A204.1 (cell line): ENCODE measurements around the gene PTPN2.
"Not testable (repeated sequence)": the region's sequence is repeated elsewhere in the genome, so short reads cannot be mapped to it uniquely, and the experiment has no call there.

Experiments used
- FAIRE-seq: peaks from 2 replicates; lab custom pipeline; 2012; peaks lifted over from hg19 to GRCh38; lab: Jason Lieb, UNC

Gene PTPN2

DNA sequence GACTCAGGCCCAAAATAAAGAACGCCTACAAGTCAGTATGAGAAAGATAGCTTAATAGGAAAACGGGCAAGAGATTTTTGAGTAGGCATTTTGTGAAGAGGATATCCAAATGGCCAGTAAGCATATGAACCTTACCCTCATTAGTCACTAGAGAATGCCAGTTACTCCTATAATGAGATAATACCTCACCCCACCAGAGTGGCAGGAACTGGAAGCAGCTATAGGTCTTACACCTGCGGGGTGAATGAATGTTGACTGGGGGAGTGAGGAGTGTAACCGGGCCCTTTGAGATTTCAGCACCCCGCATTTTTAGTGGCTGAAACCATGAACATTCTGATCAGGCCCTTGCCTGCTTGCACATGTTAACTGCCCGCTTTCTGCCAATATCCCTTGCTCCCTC lies 7.5 kb upstream of the PTPN2 start:
- FAIRE-seq = no peak

DNA sequence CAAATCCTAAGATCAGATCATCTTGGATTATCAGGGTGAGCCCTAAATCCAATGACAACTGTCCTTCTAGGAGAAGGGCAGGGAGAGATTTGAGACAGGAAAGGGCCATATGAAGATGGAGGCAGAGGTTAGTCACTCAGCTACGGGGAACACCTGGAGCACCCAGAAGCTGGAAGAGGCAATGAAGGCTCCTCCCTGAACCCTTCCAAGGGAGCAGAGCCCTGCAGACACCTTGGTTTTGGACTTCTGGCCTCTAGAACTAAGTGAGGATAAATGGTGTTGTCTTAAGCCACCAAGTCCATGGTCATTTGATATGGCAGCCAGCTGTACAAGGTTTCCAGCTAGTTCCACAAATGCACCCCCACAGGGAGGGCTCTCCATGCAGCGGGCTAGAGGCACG lies 6.9 kb upstream of the PTPN2 start:
- FAIRE-seq = no peak

DNA sequence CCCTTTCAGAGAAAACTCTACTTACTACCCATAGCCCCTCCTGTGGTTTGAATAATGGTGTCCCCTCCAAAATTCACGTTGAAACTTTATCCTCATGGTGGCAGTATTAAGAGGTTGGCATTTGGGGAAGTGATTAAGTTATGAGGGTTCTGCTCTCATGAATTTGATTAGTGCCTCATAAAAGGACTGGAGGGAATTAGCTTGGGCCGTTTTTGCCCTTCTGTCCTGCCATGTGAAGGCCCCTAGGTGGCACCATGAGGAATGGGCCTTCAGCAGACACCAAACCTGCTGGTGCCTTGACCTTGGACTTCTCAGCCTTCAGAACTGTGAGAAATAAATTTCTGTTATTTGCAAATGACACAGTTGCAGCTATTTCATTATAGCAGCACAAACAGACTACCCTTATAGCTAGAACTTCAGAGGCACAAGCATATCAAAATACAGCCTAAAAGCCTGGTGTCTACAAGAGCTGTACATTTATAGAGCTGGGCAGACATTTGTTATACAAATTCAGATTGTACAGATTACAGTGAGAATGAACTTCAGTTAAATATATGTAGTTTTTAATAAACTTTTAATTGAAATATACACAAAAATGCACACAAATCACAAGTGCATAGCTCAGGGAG lies 2.6 kb upstream of the PTPN2 start:
- FAIRE-seq = no peak

DNA sequence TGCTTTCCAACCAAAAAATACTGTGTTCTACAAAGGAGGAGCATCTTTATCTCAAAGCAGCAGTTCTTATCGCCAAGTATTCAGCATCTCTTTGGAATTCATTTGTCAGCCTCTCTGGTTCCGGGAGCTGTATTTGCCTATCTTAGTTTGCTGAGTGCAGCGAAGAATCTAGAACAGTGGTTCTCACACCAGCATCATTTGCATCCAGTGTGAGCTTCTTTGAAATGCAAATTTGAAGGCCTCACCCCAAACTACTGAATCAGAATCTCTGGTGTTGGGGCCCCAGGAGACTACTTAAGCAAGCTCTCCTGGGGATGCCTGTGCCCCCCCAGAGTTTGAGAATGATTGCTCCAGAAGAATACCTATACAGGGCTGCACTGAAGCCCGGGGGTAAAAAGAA lies 1.5 kb upstream of the PTPN2 start:
- no peak for FAIRE-seq

DNA sequence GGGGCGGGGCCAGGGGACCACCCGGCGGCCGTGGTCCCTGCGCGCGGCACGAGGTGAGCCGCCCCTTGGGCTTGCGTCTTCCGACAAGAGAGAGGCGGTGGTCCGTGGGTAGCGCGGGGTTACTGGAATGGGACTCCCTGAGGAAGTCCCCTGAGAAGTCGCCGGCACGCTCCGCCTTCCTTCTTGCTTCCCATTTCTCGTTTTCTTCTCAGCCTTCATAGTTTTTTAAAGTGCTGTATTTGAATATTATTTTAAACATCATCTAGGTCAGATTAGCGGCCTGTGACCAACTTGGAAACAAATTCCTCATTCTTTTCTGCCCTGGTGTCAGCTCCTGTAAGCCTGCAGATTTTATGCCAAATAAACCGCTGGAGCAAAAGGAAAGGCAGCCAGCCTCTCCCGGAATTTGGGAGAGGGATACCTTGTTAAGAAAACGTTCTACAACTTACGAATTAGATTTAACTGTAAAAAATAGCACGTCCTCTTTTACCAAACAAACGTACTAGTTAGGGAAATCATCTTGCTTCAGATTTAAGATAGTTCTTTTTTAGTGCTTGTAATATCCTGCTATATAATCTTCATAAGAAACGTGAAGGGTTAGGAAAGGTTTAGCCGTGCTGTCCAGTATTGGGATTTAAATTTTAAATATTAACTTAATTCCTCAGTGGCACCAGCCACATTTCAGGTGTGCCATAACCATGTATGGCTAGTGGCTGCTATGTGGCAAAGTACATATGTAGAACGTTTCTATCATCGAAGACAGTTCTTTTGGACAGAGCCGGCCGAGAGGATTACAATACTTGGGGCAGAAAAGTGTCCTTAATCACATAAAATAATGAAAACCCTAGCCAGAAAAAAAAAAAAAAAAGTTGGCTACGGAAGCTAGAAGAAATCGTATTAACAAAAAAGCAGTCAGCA lies 628 bp upstream of the PTPN2 start:
- no peak for FAIRE-seq

DNA sequence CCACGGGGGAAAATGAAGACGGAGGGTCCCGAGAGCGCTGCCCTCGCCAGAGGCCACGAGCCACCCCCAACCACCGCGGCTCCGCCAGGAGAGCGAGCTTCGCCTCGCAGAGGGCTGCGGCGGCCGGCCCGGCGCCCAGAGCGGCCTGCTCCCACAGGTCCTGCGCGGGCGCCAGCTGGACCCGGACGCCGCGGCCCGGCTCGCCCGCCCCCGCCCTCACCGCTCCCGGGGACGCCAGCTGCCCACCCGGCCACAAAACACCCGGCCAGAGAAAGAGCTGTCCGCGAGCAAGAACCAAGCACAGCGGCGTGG lies 709 bp downstream of the PTPN2 start:
- no peak for FAIRE-seq

DNA sequence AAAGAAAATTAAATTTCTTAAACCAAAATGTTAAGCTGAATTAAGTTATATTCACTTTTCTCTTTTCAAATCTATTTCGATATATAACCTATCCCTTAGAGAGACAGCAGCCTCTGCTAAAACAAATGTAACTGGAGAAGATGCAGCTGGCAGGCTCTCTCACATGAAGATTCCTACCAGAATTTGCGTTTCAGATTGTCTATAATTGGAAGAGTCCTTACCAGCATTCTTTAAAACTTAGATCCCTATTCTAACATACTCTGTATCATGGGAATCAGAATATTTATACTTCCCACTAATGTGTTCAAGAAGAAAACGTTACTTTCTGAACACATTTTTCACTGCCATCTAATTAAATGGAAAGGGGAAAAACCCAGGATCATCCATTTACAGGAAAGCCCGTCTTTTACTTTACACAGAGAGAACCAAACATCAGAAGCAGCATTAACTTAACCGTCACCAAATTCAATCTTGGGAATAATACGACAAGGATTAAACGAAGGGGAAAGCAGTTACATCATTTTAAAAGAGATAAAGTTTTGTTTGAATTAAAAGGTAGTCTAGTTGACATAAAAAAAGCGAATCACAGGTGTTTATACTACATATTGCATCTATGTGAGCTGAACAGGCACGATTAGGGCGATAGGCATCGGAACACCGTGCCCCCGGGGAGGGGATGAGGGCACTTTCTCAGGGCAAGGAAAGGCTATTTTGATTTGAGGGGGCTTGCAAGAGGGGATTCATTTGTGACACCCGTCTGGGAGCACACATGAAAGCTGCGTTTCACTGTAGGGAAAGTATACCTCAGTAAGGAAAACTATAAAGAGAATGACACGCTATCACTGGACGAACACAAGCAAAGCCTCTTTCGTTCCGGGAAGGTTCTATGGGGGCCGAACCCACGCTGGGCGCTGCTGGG lies 1.3 kb downstream of the PTPN2 start:
- no peak for FAIRE-seq

DNA sequence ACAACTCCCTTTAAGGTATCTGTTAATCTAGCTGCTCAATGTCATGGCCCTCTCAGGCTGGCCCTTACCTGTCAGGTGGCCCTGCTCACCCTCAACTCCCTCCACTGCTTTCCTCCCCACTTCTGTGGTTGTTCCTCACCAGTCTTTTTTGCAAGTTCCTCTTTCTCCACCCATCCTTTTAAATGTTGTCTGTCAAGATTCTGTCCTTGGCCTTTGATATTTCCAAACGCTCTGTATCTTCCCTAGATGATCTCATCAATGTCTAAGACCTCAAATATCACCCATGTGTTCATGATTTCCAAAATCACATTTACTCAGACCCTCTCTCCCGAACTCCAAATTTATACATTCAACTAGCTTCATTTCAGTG lies 3.5 kb downstream of the PTPN2 start:
- no peak for FAIRE-seq

DNA sequence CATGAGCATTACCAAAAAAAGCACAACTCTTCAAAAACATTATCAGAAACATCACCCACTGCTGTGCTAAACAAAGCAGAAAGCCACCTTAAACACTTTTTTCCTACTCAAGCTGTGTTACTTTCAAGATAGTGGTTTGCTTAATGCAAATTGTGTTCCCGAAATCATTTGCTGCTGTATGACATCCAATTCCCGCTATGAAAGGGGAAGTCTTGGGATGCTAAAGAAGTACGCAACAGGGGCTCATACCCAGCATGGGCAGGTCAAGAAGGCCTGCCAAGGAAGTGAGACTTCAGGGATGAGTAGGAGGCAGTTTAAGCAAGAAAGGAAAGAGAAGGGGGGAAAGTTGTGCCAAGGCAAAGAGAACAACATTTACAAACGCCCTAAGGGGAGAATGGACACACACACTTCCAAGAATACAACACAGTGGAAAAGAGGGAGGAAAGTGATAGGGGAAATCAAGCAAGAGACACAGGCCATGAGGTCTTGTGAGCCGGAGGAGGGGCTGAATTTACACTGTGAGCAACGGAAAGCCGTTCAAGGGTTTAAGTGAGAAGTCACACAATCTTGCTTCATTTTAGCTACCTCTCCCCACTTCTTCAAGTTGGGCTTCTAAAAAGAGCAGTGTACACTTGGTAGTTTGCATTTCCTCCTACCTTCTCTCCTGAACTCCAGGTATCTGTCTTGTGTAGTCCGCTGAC lies 4.0 kb downstream of the PTPN2 start:
- no peak for FAIRE-seq

DNA sequence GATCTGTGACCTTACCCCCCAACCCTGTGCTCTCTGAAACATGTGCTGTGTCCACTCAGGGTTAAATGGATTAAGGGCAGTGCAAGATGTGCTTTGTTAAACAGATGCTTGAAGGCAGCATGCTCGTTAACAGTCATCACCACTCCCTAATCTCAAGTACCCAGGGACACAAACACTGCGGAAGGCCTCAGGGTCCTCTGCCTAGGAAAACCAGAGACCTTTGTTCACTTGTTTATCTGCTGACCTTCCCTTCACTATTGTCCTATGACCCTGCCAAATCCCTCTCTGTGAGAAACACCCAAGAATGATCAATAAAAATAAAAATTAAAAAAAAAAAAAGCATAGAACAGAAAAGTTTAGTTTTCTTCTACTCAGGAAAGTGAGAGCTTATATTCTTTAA lies 9.0 kb downstream of the PTPN2 start:
- FAIRE-seq = not testable (repeated sequence)

DNA sequence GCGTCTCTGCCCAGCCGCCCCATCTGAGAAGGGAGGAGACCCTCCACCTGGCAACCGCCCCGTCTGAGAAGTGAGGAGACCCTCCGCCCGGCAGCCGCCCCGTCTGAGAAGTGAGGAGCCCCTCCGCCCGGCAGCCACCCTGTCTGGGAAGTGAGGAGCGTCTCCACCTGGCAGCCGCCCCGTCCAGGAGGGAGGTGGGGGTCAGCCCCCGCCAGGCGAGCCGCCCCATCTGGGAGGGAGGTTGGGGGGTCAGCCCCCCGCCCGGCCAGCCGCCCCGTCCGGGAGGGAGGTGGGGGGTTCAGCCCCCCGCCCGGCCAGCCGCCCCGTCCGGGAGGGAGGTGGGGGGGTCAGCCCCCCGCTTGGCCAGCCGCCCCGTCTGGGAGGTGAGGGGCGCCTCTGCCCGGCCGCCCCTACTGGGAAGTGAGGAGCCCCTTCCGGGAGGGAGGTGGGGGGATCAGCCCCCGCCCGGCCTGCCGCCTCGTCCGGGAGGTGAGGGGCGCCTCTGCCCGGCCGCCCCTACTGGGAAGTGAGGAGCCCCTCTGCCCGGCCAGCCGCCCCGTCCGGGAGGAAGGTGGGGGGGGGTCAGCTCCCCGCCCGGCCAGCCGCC lies 10.0 kb downstream of the PTPN2 start:
- not testable (repeated sequence) for FAIRE-seq

DNA sequence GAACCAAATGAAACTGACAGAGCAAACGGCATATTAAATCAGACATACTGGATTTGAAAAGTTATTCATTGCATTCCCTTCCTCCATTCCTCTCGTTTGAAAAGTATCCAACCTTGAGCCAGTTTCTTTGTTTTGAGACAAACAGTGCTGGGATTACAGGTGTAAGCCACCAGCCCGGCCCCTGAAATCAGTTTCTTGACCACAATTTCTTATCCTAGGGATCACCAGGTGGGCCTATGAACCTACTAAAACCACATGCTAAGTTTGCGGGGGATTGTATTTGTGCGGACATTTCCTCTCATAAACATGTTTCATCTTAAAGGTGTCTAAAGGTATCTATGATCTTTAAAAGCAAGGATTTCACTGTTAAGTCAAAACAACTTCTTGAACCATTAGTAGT lies 11.6 kb downstream of the PTPN2 start:
- FAIRE-seq = no peak

DNA sequence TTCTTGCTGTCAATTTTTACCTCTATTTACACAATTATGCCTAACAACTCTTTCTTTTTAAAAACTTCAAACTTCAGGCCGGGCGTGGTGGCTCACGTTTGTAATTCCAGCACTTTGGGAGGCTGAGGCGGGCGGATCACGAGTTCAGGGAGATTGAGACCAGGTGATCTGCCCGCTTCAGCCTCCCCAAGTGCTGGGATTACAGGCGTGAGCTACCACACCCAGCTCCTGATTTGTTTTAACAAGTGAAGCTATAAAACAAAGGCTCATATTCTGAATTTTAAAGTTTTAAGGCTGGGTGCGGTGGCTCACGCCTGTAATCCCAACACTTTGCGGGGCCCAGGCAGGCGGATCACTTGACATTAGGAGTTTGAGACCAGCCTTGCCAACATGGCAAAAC lies 15.5 kb downstream of the PTPN2 start:
- FAIRE-seq = no peak

DNA sequence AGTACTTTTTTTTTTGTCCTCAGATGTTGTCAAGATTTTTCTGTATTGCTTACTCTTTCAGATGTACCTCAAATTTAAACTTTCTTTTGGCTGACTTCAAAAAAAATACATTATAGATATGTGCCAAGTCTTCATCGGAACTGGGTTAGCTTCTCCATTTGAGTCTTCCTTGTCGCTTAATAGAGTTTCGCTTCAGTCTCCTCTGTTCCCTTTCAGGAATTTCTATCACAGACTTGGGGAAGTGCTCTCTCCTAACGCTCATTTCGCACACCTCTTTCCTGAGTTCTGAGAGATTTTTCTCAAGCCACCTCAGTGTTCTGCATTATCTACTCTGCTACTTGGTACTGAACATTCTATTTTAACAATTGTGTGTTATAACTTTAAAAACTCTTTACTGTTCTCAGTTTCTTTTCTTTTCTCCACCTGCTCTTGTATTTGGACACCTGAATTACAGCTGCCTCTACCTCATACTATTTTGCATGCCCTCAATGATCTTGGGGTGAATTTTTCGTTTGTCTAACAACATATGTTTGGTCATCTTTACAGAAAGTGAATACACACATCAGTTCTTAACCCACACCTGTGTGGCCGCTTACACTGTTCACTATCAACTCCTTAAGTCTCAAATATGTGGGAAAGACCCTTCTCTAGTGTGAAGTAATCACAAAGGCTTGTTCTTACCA lies 16.5 kb downstream of the PTPN2 start:
- FAIRE-seq = no peak

DNA sequence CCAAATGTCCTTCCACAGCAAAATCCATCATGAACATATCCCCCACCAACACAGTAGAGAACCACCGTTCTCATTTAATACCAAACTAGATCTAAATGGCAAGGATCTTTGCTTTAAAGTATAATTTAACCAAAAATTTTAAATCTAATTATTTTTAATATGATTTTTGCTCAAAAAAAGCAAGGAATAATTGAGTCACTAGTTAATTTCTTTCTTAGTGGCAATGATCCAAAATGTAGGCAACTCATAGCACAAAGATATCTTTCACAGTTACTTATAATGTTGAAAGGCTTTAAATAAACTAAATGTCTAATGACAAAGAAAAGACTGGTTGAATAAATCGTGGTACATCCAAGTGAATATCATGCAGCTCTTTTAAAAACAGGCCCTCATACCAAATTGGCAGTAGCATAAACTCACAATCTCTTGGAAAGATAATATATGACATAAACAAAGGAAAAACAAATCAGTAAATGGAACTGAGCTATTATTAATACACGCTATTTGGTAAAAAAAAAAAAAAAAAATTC lies 20.3 kb downstream of the PTPN2 start:
- no peak for FAIRE-seq

DNA sequence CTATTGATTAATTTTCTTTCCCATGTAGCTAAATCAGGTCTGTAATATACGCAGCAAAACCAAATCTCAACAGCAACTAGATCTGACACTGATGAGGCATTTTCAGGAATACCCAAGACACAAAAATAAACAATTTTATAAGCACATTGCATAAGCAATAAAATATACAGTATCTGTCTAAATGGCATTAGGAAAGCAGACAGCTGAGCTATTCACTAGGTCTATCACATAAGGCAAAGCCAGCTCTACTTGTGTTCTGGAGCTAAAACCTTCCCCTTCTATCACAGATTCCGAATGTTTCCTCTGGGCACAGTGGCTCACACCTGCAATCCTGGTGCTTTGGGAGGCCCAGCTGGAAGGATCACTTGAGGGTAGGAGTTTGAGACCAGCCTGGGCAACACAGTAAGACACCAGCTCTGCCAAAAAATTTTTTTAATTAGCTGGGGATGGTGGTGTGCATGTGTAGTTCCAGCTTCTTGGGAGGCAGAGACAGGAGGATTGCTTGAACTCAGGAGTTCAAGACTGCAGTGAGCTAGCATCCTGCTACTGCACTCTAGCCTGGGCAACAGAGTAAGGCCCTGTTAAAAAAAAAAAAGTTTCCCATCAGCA lies 21.1 kb downstream of the PTPN2 start:
- no peak for FAIRE-seq

DNA sequence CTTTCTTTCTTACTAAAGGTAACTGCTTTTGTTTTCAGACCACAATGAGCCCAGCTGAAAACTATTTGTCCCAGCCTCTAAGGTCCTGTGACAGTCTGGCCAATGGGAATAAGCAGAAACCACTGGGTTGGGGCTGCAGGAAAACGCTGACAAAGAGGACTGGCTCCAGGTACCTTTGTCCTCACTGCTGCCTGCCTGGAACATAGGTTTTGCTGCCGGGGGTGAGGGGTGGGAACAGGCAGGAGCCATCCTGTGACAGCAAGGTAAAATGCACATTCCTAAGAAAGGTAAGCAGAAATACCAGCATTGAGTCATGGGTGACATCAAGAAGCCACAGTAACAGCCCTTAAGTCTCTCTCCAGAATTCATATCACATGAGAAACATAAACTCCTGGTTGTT lies 21.6 kb downstream of the PTPN2 start:
- no peak for FAIRE-seq

DNA sequence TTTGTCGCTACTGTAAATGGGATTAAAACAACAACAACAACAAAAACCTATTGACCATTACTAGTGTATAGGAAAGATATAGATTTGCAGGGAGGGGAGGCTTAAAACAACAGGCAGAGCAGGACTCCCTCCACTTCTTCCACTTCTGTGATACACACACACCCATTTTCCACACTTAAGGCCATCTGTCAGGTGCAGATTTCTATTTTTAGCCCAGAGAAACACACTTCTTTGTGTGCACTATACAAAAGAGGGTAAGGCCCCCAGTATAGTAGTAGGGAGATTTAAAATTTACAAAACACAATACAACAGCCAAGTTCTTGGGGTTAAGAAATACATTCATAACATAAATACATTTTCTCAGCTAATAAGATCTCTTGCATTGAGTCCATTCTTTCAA lies 22.4 kb downstream of the PTPN2 start:
- no peak for FAIRE-seq

DNA sequence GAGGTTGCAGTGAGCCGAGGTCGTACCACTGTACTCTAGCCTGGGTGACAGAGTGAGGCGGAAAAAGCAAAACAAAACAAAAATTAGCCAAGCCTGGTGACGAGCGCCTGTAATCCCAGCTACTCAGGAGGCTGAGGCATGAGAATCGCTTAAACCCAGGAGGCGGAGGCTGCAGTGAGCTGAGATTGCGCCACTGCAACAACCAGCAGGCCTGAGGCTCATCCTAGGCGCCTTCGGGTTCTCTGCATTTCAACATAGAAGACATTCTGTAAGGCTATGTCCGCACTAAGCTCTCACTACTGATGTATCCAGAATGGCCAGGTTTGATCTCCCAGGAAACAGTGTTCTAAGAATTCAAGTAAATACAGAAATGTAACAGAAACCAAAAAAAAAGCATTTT lies 23.5 kb downstream of the PTPN2 start:
- FAIRE-seq = no peak

DNA sequence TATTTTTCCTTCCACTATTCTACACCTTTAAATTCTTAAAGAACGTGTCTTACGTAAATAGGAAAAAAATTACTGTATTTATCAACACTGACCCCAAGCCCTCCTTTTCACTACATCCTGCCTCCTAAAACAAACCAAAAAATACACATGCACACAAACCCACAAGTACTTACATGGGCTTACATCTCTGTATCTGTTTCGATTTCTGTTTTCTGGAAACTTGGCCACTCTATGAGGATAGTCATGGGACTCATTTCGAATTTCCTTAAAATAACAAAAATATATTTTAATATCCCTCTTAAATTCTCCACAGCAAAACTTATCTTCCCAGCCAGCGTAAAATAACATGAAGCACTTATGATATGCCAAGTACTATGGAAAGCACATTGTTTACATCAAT lies 25.0 kb downstream of the PTPN2 start:
- no peak for FAIRE-seq
